ENCODE data around the gene CYP4F12.
"Not testable (repeated sequence)": the region's sequence is repeated elsewhere in the genome, so short reads cannot be mapped to it uniquely, and the experiment has no call there.

Gene CYP4F12

GRCh38 chr19:15671237-15671821 lies 1.6 kb upstream of the CYP4F12 start:
- DNase-seq = no peak
- no peaks in the 10 kb centered on the region; the same call in 1 of the 2 replicates for H3K9me3 ChIP-seq
- no peaks in the 10 kb centered on the region for H3K4me1 ChIP-seq
- no peak for TF ChIP-seq CTCF (IDR thresholded peaks at IDR 0.05; ENCODE audit: low read depth, low read length)
- no peaks in the 10 kb centered on the region for H3K36me3 ChIP-seq
- H3K4me3 ChIP-seq (ENCODE audit: low read depth, low read length) = no peak overlapping the region
- no peaks in the 10 kb centered on the region for H3K27me3 ChIP-seq

- no peak for DNase-seq
Observed at GRCh38 chr19:15671891-15672579, 852 bp upstream of the CYP4F12 start.

GRCh38 chr19:15673176-15673654 lies 328 bp downstream of the CYP4F12 start:
- Histone ChIP-seq H3K4me3 (ENCODE audit: low read depth, low read length) (no peak overlapping the region), H3K4me1 (no peaks in the 10 kb centered on the region), H3K9me3 (no peaks in the 10 kb centered on the region; the same call in 1 of the 2 replicates), H3K27me3 (no peaks in the 10 kb centered on the region), H3K36me3 (no peaks in the 10 kb centered on the region)
- DNase-seq = no peak
- TF ChIP-seq CTCF (IDR thresholded peaks at IDR 0.05; ENCODE audit: low read depth, low read length) = no peak

More at GRCh38 chr19:15671891-15672579, 852 bp upstream of the CYP4F12 start:
- no peak for TF ChIP-seq CTCF (IDR thresholded peaks at IDR 0.05; ENCODE audit: low read depth, low read length)
- Histone ChIP-seq H3K4me1 (no peaks in the 10 kb centered on the region), H3K27me3 (no peaks in the 10 kb centered on the region), H3K36me3 (no peaks in the 10 kb centered on the region), H3K4me3 (ENCODE audit: low read depth, low read length) (no peak overlapping the region), H3K9me3 (no peaks in the 10 kb centered on the region; the same call in 1 of the 2 replicates)

- DNase-seq = no peak
Observed at GRCh38 chr19:15675560-15675959, 2.7 kb downstream of the CYP4F12 start.

GRCh38 chr19:15679089-15679488 lies 6.2 kb downstream of the CYP4F12 start:
- H3K9me3 ChIP-seq = no peaks in the 10 kb centered on the region; the same call in 1 of the 2 replicates
- no peak for TF ChIP-seq CTCF (IDR thresholded peaks at IDR 0.05; ENCODE audit: low read depth, low read length)
- no peaks in the 10 kb centered on the region for H3K4me1 ChIP-seq

More at GRCh38 chr19:15675560-15675959, 2.7 kb downstream of the CYP4F12 start:
- no peaks in the 10 kb centered on the region for H3K4me1 ChIP-seq
- H3K4me3 ChIP-seq (ENCODE audit: low read depth, low read length) = no peak overlapping the region
- H3K27me3 ChIP-seq = no peaks in the 10 kb centered on the region
- H3K36me3 ChIP-seq = no peaks in the 10 kb centered on the region
- H3K9me3 ChIP-seq = no peaks in the 10 kb centered on the region; the same call in none of the 2 replicates
- TF ChIP-seq CTCF (IDR thresholded peaks at IDR 0.05; ENCODE audit: low read depth, low read length) = no peak

GRCh38 chr19:15679865-15680264 lies 7.0 kb downstream of the CYP4F12 start:
- H3K27me3 ChIP-seq; H3K9me3 ChIP-seq; DNase-seq; H3K4me3 ChIP-seq (ENCODE audit: low read depth, low read length); H3K36me3 ChIP-seq; H3K4me1 ChIP-seq: not testable (repeated sequence)

More at GRCh38 chr19:15679089-15679488, 6.2 kb downstream of the CYP4F12 start:
- DNase-seq = no peak
- Histone ChIP-seq H3K36me3 (no peaks in the 10 kb centered on the region), H3K27me3 (no peaks in the 10 kb centered on the region), H3K4me3 (ENCODE audit: low read depth, low read length) (no peak overlapping the region)
